ENCODE measurements around the gene ZNF142. TPM values are rescaled to one million over a fixed set of nuclear protein-coding genes. Genes with fewer than 3 reads are reported as not detected.

Gene ZNF142
- total RNA-seq, 2 experiments from 2014 or later = 37.6 to 61.3 TPM

- intact Hi-C loops (cut with micrococcal nuclease; ENCODE audit: unreplicated experiment) = no loop called here
- Histone ChIP-seq H3K79me2 (ENCODE audit: insufficient read depth, low read depth, low read length) (no peaks in the 10 kb centered on the region), H4K20me1 (ENCODE audit: insufficient read depth, low read length) (no peaks in the 10 kb centered on the region), H3K9me3 (ENCODE audit: low read length) (no peaks in the 10 kb centered on the region), H3K4me2 (ENCODE audit: low read length) (no peak overlapping the region), H3K4me1 (ENCODE audit: insufficient read depth, low read length, poor library complexity, severe bottlenecking) (no peaks in the 10 kb centered on the region), H2AFZ (ENCODE audit: low read length) (no peak overlapping the region), H3K27ac (ENCODE audit: low read depth, low read length, poor library complexity, severe bottlenecking) (no peak overlapping the region), H3K36me3 (ENCODE audit: insufficient read depth, low read length) (no peaks in the 10 kb centered on the region), H3K9me2 (ENCODE audit: insufficient read depth, low read length) (no peaks in the 10 kb centered on the region), H3K4me3 (ENCODE audit: low read depth, low read length, poor library complexity, severe bottlenecking) (no peak overlapping the region)
- no TSS peak for BruUV-seq (replicated peaks)
- peak; percentile 23 for DNase-seq (ENCODE audit: low spot score)
- POLR2A ChIA-PET = no interaction called here
- CTCF ChIA-PET (ENCODE audit: unreplicated experiment) = no interaction called here
- no peak for TF ChIP-seq EZH2phosphoT487 (IDR thresholded peaks at IDR 0.05; ENCODE audit: borderline replicate concordance, low read depth, low read length)
- peak; percentile 53 for TF ChIP-seq CTCF (conservative IDR thresholded peaks at IDR 0.05; ENCODE audit: low read length)
Measured at GRCh38 chr2:218618102-218618860, 41.1 kb downstream of the ZNF142 start.

GRCh38 chr2:218615868-218616315 lies 43.5 kb downstream of the ZNF142 start:
- POLR2A ChIA-PET = interaction anchor here (1.1 kb wide), 1 partner anchor 8 kb away, joined by 5 read pairs; the partner anchor contains the start of gene PLCD4
- Histone ChIP-seq H3K4me3 (ENCODE audit: low read depth, low read length, poor library complexity, severe bottlenecking) (no peak overlapping the region), H3K36me3 (ENCODE audit: insufficient read depth, low read length) (no peaks in the 10 kb centered on the region), H3K27ac (ENCODE audit: low read depth, low read length, poor library complexity, severe bottlenecking) (no peak overlapping the region), H3K4me2 (ENCODE audit: low read length) (no peak overlapping the region), H3K9me2 (ENCODE audit: insufficient read depth, low read length) (no peaks in the 10 kb centered on the region), H3K79me2 (ENCODE audit: insufficient read depth, low read depth, low read length) (no peaks in the 10 kb centered on the region), H2AFZ (ENCODE audit: low read length) (no peak overlapping the region), H3K4me1 (ENCODE audit: insufficient read depth, low read length, poor library complexity, severe bottlenecking) (no peaks in the 10 kb centered on the region), H4K20me1 (ENCODE audit: insufficient read depth, low read length) (no peaks in the 10 kb centered on the region), H3K9me3 (ENCODE audit: low read length) (no peaks in the 10 kb centered on the region)
- TF ChIP-seq EZH2phosphoT487 (IDR thresholded peaks at IDR 0.05; ENCODE audit: borderline replicate concordance, low read depth, low read length) (no peak), CTCF (conservative IDR thresholded peaks at IDR 0.05; ENCODE audit: low read length) (no peak)
- no peak for DNase-seq (ENCODE audit: low spot score)
- intact Hi-C loops (cut with micrococcal nuclease; ENCODE audit: unreplicated experiment) = no loop called here
- CTCF ChIA-PET (ENCODE audit: unreplicated experiment) = interaction anchor here (1.2 kb wide), 1 partner anchor 9 kb away, joined by 3 read pairs; no protein-coding TSS in a partner anchor
- no TSS peak for BruUV-seq (replicated peaks)
